ENCODE results near the gene ZAP70.
"Not testable (repeated sequence)": the region's sequence is repeated elsewhere in the genome, so short reads cannot be mapped to it uniquely, and the experiment has no call there.

Gene ZAP70

DNA sequence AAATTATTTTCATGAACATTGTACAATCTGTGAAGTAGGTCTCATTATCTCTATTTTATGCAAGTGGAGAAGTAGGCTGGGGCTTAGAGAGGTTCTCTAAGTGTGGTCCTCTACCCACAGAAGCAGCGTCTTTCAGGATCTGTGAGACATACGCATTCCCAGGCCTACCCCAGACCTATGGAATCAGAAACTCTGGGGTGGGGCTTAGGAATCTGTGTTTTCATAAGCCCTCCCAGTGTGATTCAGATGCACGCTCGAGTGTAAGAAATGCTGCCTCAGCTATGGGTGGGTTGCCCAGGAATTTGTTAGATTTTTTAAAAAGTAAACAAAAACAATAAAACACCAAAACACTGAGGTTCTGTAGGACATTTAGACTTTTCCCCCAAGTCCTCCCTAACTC is 14.8 kb upstream of the ZAP70 start:
- no peak for DNase-seq (ENCODE audit: low read depth)

DNA sequence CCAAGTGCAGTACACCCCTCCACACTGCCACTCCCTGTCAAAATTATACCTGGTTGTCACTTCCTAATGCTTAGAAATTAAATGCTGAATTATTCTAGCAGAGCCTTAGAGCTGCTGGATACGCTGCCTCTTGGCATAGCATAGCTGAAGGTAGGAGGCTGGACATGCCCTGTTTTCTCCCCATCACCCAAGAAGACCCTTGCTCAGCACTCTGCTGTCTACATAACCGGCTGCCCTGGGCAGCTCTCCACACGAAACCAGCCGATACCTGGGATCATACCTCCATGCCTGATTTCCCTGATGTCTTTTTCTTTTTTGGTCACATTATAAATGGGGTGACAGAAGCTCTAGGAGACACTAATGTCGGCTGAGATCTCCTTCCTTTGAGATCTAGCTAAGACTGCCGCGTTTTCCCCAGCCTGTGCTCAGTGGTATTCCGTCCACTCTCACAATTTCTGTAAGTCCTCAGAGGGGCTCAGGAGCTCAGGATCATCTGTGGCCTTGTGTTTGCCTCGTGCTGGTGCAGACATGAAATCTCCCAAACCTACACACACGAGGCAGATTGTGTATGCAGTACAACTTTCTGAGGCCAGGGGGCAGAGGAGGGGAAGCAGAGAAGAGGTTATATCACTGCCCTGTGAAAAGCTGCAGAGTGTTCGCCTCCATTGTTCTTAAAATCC is 13.5 kb upstream of the ZAP70 start:
- no peak for DNase-seq (ENCODE audit: low read depth)

DNA sequence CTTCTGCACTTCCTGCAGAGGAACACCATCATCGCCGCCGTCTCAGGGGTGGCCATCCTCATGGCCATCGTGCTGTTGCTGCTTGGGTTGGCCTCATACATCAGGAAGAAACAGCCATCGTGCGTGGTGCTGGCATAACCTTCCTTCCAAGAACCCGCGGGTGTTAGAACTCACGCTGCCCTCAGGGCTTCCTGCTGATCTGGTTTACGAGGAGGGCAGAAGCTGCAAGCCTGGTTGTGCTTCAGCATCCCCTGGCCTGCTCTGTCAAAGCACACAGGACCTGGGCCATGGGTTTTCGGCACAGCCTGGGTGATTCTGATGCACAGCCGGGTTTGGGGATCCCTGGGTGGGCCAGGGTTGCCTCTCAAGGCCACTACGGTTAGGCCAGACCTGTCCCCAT is 12.2 kb upstream of the ZAP70 start:
- DNase-seq (ENCODE audit: low read depth), result no peak

DNA sequence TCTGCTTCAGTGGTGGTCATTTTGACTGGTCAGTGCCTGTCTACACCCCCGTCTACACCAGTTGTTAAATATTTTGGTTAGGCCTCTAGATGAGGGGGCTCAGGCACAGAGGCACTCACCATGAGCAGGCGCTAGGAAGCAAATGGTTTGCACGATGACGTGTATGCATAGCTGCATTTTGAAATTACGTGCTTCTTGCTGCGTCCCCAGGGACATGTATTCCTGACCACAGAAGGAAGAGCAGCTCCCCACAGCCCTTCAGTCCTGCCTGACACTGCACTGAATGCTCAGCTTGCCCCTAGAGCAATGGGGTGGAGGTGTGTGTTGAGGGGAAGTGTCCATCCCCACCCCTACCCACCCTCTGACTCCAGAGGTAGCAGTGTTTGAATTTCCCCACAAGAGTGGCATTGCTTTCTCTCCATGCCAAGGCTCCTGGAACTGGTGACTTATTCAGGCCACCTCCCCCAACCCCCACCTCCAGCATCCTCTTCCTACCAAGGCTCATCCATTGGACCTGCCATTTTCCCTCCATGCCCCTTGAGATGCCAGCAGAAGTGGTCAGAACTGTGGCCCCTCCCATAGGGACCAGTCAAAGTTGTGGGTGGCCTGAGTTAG is 11.4 kb upstream of the ZAP70 start:
- DNase-seq (ENCODE audit: low read depth), result no peak

DNA sequence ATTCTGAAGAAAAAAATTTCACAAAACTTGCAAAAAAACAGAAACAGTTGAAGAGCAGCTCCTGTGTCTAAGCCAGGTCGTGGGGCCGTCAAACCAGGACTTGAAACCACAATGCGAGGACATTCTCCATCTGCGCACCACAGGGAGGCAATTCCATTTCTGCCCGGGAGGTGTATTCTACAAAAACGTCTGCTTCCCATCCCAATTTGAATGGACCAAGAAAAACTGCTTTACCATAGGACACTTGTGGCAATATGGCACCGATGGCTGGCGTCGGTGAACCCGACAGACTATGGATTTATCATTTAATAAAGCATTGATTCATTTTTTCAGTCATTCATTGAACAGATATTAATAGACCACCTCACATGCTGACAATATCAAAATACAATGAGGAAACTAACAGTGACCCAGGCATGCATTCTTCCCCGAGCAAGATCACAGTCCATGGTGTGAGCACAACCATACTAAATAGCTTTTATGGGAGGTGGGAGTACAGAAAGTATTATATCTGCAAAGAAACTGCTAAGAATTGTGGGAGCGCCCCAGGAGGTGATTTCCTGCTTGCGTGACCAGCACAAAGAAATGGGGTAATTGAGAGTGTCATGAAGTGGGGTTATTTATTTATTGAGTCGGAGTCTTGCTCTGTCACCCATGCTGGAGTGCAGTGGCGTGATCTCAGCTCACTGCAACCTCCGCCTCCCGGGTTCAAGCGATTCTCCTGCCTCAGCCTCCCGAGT is 10.5 kb upstream of the ZAP70 start:
- no peak for DNase-seq (ENCODE audit: low read depth)

DNA sequence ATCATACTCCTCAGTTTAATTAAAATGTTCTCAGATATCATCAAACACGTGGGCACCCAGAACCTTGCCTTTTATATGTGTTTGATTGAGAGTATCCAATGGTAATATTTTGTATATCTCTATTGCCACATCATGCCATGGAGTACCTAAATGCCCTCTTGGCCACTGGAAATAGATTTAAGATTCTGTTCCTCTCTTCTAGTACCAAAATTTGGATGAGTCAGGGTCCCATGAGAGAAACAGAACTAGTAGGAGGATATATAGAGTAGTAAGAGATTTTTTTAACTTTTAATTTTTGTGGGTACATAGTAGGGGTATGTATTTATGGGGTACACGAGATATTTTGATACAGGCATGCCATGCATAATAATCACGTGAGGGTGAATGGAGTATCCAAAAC is 9.6 kb upstream of the ZAP70 start:
- no peak for DNase-seq (ENCODE audit: low read depth)

DNA sequence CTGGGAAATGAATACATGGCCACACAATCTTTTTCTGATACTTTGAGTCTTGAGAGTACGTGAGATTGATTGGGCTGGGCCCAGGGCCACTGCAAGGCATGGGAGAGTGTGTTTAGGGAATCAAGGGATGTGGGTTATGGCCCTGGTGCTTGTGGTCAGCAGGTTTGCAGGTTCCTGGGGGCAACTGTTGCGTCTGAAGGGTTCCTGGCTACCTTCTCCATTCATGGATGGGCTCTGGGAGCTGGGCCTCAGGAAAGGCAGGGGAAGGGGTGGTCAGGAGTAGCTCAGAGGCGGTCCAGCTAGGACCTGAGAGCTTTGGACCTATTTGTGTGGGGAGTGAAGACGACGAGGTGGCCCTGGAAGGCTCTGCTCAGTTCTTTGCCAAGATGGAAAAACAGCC is 8.4 kb upstream of the ZAP70 start:
- DNase-seq (ENCODE audit: low read depth), result no peak

DNA sequence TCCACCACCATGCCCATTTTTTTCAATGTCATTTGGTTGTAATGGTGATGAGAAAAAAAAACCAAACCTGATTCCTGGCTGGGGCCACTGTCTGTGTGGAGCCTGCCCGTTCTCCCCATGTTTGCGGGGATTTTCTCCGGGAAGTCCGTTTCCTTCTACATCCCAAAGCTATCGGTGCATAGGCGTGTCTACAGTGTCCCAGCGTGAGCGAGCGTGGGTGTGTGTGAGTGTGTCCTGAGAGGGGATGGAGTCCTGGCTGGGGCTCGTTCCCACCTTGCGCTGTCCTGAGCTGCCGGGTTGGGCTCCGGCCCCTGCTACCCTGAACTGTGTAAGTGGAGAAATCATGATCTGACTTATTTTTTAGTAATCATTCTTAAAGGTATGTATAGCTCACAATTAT is 7.3 kb upstream of the ZAP70 start:
- no peak for DNase-seq (ENCODE audit: low read depth)

DNA sequence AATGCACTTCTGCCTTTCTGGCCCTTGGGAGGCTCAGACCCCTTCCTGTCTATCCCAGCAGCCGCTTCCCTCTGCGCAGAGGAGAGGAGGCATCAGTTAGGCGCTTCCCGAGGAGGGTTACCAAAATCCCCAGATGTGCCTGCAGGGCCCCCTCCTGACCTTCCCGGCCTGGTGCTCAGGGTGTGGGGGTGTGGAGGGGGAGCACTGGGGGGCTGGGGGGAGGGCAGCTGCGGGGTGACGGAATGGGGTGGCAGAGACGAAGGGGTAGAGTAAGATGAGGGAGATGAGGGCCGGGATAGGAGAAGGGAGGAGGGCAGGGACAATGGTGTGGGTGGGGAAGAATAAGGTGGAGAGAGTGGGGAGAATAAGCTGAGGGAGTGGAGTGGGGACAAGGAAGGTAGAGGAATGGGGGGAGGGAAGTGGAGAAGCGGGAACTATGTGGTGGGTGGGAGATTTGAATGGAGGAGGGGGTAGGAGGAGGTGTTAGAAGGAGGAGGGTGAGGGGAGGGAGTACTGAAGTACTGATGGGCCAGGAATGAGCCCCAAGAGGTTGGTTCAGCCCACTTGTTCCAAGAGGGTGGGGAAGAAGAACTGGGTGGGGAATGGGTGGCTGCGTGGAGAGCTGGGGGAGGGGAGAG is 6.5 kb upstream of the ZAP70 start:
- DNase-seq (ENCODE audit: low read depth), result no peak

DNA sequence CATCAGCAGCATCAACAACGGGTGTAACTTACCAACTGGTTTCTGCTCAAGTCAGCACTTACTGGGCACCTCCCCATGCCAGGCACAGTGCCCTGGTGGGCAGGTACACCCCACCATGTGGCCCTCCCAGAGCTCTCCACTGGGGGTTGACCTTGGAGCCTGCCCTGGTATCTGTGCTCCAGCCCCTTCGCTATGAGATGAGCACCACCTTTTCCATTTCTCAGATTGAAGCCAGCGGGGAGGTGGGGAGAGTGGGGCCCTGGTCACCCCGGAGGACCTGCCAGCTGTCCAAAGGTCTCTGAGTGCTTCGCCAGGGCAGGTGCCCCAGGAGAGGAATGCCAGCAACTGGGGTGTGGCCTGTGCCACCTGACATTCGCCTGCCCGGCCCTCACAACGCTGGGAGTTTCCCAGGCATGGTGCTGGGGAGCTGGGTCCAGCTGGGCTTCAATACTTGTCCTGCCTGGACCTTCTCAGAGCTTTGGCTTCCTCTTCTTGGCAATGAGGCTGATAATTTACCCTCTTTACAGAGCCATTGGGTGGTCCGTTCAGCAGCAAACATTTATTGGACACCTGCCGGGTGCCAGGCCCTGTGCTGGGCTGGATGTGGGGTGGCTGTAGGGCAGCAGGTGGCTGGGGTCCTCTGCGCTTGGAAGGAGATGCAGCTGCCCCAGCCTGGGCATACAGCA is 5.9 kb upstream of the ZAP70 start:
- DNase-seq (ENCODE audit: low read depth), result no peak

DNA sequence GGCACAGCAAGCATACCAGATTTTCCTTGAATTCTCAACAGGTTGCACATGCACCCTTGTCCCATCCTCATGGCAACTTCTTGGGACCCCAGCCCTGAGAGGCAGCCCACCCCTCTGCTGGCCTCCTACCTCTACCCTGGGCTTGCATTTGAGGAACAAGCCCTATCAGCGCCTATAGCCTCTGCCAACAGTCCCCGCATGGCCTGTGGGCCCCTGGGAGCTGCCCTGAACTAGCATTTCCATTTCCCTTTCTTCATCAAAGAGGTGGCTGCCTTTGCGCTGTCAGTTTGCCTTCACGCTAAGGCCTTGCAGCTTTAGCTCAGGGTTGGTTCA is 5.4 kb upstream of the ZAP70 start:
- no peak for DNase-seq (ENCODE audit: low read depth)

DNA sequence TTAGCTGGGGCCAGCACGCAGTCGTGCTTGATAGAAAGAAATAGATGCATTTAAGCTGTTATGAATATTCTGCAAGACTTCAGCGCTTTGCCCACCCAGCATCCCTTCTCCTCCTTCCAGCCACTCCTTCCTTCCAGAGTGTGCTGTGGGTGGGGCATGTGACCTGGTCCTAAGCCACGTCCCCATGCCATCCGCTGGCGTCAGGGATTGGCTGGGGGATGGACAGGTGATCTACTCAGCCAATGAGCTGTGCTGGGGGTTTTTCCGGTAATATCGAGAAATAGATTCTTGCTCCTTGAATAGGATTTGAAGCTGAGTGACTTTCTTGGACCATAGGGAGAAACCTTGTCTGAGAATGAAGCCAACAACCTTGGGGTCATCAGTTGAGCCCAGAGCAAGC is 4.8 kb upstream of the ZAP70 start:
- DNase-seq (ENCODE audit: low read depth), result no peak

DNA sequence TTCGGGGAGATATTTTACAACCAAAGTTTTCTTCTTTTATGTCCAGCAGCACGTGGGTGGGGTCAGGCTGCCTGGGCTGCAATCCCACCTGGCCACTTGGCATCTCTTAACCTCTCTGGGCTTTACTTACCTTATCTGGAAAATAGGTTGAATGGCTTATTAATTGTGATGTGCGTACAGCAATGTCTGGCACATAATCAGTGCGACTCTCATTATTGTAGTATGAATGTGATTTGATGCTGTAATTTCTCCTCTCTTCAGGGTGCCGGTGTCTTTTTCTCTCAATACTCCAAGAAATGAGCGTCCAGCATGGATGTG is 2.0 kb upstream of the ZAP70 start:
- DNase-seq (ENCODE audit: low read depth), result no peak

DNA sequence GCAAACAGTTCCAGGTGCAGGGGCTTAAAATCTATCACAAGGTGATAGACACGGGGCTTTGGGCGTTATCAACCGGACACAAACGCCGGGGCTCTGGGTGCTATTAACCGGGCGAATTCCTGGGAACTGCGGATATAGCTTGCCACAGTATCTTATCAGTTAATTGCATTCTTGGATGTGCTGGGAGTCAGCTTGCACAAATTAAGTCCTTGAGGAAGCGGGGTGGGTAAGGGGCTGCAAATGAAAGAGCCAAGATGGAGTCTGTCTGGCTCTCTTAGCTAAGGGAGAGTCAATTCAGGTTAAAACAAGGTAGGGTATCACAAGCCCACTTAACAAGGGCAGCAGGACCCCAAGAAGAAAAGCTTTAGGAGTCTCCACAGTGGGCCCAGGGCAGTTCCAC is 1.2 kb upstream of the ZAP70 start:
- DNase-seq (ENCODE audit: low read depth), result not testable (repeated sequence)

DNA sequence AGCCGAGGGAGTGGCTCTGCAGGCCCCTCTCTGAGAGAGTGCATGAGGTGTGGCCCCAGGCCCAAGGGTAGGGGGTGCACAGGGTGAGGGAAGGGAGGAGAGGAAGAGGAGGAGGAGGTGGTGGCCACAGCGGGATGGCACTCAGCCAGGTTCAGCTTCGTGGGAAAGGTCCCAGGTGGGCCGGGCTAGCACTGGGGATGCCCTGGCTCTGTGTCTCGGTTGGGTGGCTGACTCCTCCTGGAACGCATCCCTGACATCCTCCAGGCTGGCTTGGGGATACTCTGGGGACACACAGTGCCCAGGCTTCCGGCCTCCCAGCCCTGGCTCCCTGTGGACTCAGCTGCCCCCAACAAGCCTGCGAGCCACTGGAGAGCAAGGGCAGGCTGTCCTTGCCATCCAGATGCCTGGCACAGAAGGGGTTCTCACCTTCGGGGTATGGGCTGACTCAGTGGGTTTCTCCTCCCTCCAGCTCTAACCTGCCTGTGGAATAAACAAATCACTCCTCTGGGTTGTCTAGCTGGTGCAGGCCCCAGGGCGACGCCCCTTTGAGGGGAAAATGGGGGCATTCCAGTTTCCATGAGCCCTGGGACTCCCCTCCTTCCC is 582 bp upstream of the ZAP70 start:
- peak; percentile 45 for DNase-seq (ENCODE audit: low read depth)

DNA sequence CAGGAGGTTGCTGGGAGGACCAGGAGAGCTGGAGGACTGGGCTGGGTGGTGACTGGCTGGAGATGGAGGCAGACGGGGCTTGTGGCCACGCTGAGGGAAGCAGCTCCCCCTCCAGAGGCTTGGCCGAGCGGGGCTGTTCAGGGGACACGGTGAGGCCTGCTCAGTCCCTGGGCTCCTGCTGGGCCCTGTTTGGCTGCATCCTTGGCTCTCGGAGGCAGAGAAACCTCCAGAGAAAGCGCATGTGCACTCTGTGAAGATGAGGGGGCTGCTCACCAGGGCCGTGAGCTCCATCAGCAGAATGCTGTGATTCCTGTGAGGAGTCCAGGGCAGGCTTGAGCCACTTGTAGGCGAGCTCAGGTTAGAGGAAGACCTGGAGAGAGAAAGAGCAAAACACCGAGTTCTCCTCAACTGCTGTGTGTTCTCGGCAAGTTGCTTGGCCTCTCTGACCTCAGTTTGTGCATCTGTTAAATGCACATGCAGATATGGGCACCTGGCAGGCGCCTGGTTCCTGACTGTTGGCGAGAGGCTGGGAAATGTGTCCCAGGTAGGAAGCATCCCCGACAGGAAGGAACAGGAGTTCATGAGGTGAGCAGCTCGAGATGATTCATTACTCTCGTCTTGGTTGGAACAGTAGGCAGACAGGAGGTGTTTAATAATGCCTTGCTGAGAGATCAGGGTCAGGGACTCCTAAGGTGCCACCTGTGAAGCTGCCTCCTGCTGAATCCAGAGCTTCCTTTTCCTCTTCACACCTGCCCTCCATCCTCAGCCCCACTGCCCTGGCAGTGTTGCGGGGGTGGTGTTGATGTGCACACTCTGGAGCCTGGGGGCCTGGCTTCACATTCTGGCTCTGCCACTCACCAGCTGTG is 941 bp downstream of the ZAP70 start:
- DNase-seq (ENCODE audit: low read depth), result no peak

DNA sequence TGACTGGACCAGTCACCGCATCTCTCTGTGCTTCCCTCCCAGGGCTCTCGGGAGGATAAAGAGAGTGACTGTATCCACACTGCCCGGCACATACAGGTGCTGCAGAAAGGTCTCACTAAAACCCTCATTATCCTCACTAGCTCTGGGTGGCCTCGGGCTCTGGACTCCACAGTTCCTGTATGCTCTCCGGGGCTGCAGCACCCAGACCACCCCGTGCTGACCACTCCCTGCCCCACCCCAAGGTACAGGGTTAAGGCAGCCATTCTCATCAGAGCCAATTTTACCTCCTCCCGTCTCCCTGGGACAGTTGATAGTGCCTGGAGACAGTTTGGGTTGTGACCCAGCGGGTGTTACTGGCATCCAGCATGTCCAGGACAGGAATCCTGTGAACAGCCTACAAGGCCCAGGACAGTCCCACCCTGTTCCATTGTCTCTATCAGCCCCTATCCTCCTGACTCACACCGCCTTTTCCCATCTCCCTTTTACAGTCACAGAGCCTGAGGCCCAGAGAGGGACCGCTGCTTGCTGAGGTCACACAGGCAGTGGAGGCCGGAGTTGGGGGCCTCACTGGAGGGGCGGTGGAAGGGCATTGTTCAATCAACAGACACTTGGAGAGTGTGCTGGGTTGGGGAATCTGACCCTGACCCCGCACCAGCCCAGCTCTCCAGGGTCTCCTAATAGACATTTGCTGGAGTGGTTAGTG is 1.7 kb downstream of the ZAP70 start:
- DNase-seq (ENCODE audit: low read depth), result no peak

DNA sequence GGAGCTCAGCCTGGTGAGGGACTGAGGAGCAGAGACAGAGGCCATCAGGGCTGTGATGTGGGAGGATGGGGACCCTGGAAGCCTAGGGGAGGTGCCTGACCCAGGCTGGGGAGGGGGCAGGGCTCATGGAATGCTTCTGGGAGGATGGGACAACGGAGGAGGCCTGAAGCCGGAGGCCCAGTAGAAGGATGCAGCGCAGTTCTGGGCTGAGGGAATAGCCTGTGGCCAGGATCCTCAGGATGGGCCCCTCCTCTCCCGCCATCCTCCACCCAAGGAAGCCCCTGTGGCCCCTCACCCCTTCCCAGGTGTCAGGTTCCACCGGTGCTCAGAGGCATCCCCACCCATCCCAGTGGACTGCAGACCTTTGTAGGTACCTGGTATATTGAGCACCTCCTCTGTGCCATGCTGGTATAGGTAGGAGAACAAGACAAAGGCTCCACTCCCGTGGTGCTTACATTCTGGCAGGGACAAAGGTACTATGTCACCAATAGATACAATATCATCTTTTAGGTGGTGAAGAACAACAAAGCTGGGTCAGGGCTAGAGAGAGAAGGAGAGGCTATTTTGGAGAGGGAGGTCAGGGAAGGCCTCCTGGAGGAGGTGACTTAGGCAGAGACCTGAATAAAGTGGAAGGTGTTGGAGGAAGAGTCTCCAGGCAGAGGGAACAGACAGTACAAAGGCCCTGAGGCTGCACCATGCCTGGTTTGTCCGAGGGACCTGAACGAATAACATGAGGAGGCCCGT is 2.7 kb downstream of the ZAP70 start:
- no peak for DNase-seq (ENCODE audit: low read depth)

DNA sequence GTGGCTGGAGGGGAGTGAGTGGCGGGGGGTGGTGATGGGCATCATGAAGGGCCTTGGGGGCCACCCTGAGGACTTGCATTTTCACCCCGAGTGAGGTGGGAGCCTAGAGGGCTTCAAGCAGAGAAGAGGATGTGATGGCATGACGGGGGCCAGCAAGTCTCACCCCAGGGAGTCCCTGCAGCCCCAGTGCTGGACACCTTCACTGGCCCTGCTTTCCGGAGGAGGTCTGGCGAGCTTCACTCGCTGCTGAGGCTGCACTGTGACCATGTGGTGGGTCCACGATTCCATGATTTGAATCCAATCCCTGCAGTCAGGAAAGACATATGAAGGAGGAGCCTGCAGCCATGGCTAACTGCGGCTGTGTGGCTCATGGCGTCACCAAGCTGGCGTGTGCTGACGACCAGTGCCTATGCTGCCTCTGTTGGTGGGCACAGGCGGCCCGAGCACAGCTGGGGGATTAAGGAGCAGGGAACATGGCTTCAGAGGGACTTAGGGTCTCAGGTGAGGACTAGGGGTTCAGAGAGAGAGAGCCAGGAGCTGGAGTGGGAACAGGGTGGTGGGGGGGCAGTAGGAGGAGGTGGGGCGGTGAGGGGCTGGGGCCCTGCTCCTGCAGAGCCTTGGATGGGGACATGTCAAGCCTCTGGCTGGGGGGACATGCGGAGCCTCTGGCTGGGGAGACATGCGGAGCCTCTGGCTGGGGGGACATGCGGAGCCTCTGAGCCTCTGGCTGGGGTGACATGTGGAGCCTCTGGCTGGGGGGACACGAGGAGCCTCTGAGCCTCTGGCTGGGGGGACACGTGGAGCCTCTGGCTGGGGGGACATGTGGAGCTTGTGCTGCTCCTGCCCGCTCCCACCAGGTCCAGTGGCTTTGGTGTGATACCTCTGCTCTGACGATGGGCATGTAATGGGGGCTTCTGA is 3.6 kb downstream of the ZAP70 start:
- DNase-seq (ENCODE audit: low read depth), result no peak

All from stimulated activated CD8-positive, alpha-beta memory T cell treated with anti-CD3 and anti-CD28 coated beads, Interleukin-12 subunit alpha, Interleukin-12 subunit beta, amount 100 ng/mL, for 4 hours (primary cell).